Adrenal gland (tissue), 12 donors: ENCODE results near the gene STX5. TPM values are rescaled to one million over a fixed set of nuclear protein-coding genes. Genes with fewer than 3 reads are reported as not detected.

ENCODE experiments used
- DNase-seq, 7 donors: peaks; one replicate each; pipeline ENCODE4 v3.0.0-alpha.2; 2019 to 2020
- H3K27ac ChIP-seq, 5 donors: fragments of 200-600 bp; sonication (generic) in 4 of 5; 1 replicate in 3 of 5; 2 replicates in 2 of 5; pipeline versions ENCODE4 v1.5.1 to v1.8.0; 2016 to 2020; ENCODE audit warnings: mild to moderate bottlenecking in 1 of 5
- H3K27me3 ChIP-seq: fragments of 200-600 bp; 2 replicates; pipeline ENCODE4 v1.8.0; 2021
- H3K36me3 ChIP-seq, 2 donors: fragments of 200-600 bp; replicated peaks in 1 of 2; 1 replicate in 1 of 2; 2 replicates in 1 of 2; pipeline versions ENCODE4 v1.5.1 to v1.8.0; 2018 to 2022
- H3K4me1 ChIP-seq, 2 donors: fragments of 200-600 bp; replicated peaks in 1 of 2; 1 replicate in 1 of 2; 2 replicates in 1 of 2; pipeline versions ENCODE4 v1.5.1 to v1.8.0; 2018 to 2021
- H3K4me3 ChIP-seq, 4 donors: fragments of 200-600 bp; sonication (generic) in 3 of 4; one replicate each; pipeline ENCODE4 v1.5.1; 2016 to 2018
- H3K9me3 ChIP-seq, 3 donors: fragments of 200-600 bp; sonication (generic) in 1 of 3; replicated peaks in 1 of 3; 1 replicate in 2 of 3; 2 replicates in 1 of 3; pipeline versions ENCODE4 v1.5.1 to v1.8.0; 2016 to 2021
- POLR2A ChIP-seq, 2 donors: fragments of 450-650 bp; IDR thresholded peaks; one replicate each; pipeline ENCODE4 v1.6.1; 2017; ENCODE audit warnings: antibody characterized with exemption in 2 of 2, mild to moderate bottlenecking in 2 of 2, moderate library complexity in 1 of 2
- WGBS, 4 donors: extraction: QIAGEN DNeasy Blood & Tissue Kit in 2 of 4; methylation state at CpG; one replicate each; pipeline versions ENCODE4 v1.1.5 to v1.1.7; 2013 to 2017; 5-methylcytosine and 5-hydroxymethylcytosine counted together
- intact Hi-C, 2 donors: fragments of 100-400 bp; cut with DNase I; formaldehyde crosslinking; loops; one replicate each; pipeline versions ENCODE4 v1.14.1 to v1.15.0; 2022 to 2023
- polyA plus RNA-seq, 3 donors: library from polyadenylated mRNA; stranded (reverse); fragments of 200-250 nt in 2 of 3; fragments of 350-450 nt in 1 of 3; fragmentation: Illumina TruSeq in 1 of 3; extraction: RNeasy Lipid Tissue Mini Kit (QIAGEN cat#74804) in 1 of 3; gene quantifications; one replicate each; pipeline ENCODE4 v1.2.3, GENCODE V29; 2013 to 2014
- total RNA-seq, 9 donors: library from RNA; depleted of rRNA in 4 of 9; stranded (reverse); fragments of >200 nt in 4 of 9; fragments of 120-200 nt in 1 of 9; fragmentation: NEBNext Ultra II Directional in 1 of 9; extraction: Animal tissue kit (Norgen Biotek cat#: 25700) in 1 of 9; gene quantifications; one replicate each; pipeline versions ENCODE4 v1.1.0 to v1.2.4, GENCODE V29; 2013 to 2023
- TF ChIP-seq, protein P1 (sequence below), 6 experiments: fragments of 450-650 bp in 4 of 6; fragments of 200-600 bp in 2 of 6; sonication (generic) in 1 of 6; IDR thresholded peaks; 1 replicate in 5 of 6; 2 replicates in 1 of 6; pipeline versions ENCODE4 v1.5.1 to v1.8.0; 2016 to 2021; ENCODE audit warnings: antibody characterized with exemption in 6 of 6, mild to moderate bottlenecking in 2 of 6, moderate library complexity in 1 of 6
- donor health status: healthy with polysubstance abuse.
- donor health status: Bipolar disorder and iron deficiency.
- donor health status: DM: yes; HTN: yes; CAD: no.
- donor health status: DM: no; HTN: no; CAD: no.
- donor health status: DM: no; HTN: no; CAD: no.
- donor health status: DM: yes; HTN: yes; CAD: no.

The STX5 gene
- total and polyA plus RNA-seq, 12 donors: 19.7 to 59.9 (median 36.0) TPM

DNA sequence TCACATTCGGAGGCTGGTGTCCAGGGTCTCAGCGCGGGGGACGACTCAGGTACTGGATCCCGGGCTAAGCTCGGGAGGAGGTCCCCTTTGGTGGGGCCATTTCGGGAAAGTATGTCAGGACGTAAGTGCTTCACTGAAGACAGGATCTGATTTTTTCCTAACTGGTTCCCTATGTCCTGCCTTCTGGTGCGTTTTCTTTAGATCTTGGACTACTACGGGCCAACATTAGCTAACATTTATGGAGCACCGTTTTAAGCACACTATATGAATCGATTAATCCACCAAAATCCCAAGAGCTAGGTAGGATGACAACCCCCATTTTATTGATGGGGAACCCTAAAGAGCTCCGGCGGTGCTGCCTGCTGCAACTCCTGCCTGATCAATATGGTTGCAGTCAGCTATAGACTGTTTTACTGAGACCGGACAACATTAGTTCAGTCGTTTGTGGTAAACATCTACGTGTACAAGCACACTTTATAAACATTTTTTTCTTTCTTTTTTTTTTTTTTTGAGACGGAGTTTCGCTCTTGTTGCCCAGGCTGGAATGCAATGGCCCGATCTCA lies 24.6 kb upstream of the STX5 start:
- peaks cover 12 to 21% of the 10 kb centered on the region in 2 donors for H3K4me1 ChIP-seq
- no peak for DNase-seq
- peaks cover 0 to 30% of the 10 kb centered on the region in 2 donors for H3K36me3 ChIP-seq
- H3K27ac ChIP-seq: peak overlapping the region in 2 of 5 donors; percentile 27 to 81
- 15 to 22% (median 18%) methylated on average over 12 to 20 of the region's 20 CpGs for WGBS, 4 donors
- no peaks in the 10 kb centered on the region for H3K9me3 ChIP-seq
- TF ChIP-seq, protein P1, sequence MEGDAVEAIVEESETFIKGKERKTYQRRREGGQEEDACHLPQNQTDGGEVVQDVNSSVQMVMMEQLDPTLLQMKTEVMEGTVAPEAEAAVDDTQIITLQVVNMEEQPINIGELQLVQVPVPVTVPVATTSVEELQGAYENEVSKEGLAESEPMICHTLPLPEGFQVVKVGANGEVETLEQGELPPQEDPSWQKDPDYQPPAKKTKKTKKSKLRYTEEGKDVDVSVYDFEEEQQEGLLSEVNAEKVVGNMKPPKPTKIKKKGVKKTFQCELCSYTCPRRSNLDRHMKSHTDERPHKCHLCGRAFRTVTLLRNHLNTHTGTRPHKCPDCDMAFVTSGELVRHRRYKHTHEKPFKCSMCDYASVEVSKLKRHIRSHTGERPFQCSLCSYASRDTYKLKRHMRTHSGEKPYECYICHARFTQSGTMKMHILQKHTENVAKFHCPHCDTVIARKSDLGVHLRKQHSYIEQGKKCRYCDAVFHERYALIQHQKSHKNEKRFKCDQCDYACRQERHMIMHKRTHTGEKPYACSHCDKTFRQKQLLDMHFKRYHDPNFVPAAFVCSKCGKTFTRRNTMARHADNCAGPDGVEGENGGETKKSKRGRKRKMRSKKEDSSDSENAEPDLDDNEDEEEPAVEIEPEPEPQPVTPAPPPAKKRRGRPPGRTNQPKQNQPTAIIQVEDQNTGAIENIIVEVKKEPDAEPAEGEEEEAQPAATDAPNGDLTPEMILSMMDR (IDR thresholded peaks at IDR 0.05): no peak
- no peak for TF ChIP-seq POLR2A (IDR thresholded peaks at IDR 0.05)
- intact Hi-C loops: no loop called here
- H3K4me3 ChIP-seq: peak overlapping the region; percentile 13 to 71 (median 42)
- no peaks in the 10 kb centered on the region for H3K27me3 ChIP-seq

DNA sequence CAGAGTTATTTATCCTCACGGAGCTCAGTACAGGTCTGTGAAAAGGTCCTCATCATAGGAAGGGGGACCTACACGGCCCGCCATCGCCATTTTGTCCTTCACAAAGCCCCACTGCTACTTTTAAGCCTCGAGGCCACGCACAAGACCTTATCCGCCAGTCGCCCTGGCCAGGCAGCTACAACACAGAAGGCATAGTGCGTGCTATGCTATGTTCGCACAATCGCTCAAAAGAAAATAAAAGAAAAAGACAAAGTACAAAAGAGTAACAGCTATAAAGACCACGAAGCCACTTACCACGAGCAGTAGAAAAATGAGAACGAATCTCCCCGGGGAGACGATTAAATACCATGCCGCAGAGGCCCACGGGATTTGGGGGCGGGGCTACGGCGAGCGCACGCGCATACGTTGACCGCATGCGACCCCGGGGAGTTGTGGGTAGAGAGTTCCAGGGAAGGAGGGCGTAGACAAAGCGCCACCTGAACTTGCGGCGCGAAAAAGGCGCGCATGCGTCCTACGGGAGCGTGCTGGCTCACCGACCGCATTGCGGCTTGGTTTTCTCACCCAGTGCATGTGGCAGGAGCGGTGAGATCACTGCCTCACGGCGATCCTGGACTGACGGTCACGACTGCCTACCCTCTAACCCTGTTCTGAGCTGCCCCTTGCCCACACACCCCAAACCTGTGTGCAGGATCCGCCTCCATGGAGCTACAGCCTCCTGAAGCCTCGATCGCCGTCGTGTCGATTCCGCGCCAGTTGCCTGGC lies 23.9 kb upstream of the STX5 start:
- Histone ChIP-seq H3K4me1 (peaks cover 12 to 21% of the 10 kb centered on the region in 2 donors), H3K9me3 (no peaks in the 10 kb centered on the region), H3K27me3 (no peaks in the 10 kb centered on the region), H3K4me3 (peak overlapping the region; percentile 24 to 71 (median 44)), H3K36me3 (peaks cover 0 to 32% of the 10 kb centered on the region in 2 donors), H3K27ac (peak overlapping the region in 4 of 5 donors; percentile 14 to 81 (median 57))
- intact Hi-C loops: no loop called here
- 0 to 1% (median 0%) methylated on average over 28 to 54 of the region's 54 CpGs for WGBS, 4 donors
- TF ChIP-seq POLR2A (IDR thresholded peaks at IDR 0.05): peak; percentile 96 to 97
- TF ChIP-seq, protein P1 (IDR thresholded peaks at IDR 0.05): peak in 1 of 6 experiments; percentile 5
- DNase-seq: peak; percentile 96 to 98 (median 97)

DNA sequence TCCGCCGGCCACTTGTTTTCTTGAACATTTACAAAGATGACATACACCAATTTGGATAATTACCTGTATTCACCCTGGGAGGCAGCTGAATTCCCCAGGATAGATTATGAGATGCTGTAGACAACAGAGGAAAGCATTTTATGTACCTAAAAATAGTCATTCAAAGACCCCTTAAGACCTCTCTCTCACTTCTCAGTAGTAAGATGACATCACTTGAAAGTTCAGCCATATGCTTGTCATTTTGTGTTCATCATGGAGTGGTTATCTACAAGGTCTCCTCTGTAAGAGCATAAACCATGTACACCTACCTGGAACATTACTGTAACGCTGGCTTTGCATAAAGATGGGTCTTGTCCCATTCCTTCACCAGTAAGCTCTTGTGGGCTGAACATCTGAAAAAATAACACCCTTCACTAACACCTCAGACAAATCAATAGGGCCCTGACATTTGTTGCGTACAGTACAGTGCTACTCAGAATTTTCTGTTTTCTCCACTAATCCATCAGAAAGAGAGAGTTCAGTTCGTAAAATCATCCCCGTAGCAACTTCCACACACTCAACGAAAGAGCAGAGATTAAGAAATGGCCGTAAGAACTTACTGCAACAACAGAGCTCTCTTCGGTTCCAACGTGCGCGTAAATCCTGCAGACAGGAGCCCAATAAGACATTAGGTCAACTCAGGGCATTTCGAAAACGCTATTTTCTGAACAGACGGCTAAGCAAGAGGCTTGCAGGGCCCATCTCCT lies 23.1 kb upstream of the STX5 start:
- peak in 1 of 7 donors; percentile 61 for DNase-seq
- Histone ChIP-seq H3K9me3 (no peaks in the 10 kb centered on the region), H3K4me1 (peaks cover 12 to 21% of the 10 kb centered on the region in 2 donors), H3K27ac (peak overlapping the region in 4 of 5 donors; percentile 14 to 75 (median 57)), H3K36me3 (peaks cover 0 to 32% of the 10 kb centered on the region in 2 donors), H3K4me3 (peak overlapping the region in 3 of 4 donors; percentile 23 to 71 (median 27)), H3K27me3 (no peaks in the 10 kb centered on the region)
- WGBS, 4 donors: 5 to 6% (median 5%) methylated on average over 14 to 15 of the region's 15 CpGs
- TF ChIP-seq, protein P1 (IDR thresholded peaks at IDR 0.05): no peak
- no peak for TF ChIP-seq POLR2A (IDR thresholded peaks at IDR 0.05)
- intact Hi-C loops: no loop called here
